Activated CD4-positive, alpha-beta T cell treated with anti-CD3 and anti-CD28 coated beads, Interleukin-2, amount 10 ng/mL, durations not matched to agents 7 days and 5 days (primary cell): ENCODE results near the gene IL4R. TPM values are rescaled to one million over a fixed set of nuclear protein-coding genes. Genes with fewer than 3 reads are reported as not detected.
"Not testable (repeated sequence)": the region's sequence is repeated elsewhere in the genome, so short reads cannot be mapped to it uniquely, and the experiment has no call there.

ENCODE experiments used
- CTCF ChIA-PET: fragments of 350-600 bp; sonication (Branson Sonifier 250); formaldehyde crosslinking; loops from one replicate; lab custom pipeline; 2021; ENCODE audit warnings: antibody characterized with exemption; lab: Charles Lee
- POLR2A ChIA-PET: fragments of 350-600 bp; sonication (Branson Sonifier 250); formaldehyde crosslinking; loops from one replicate; lab custom pipeline; 2021; ENCODE audit warnings: antibody characterized with exemption; lab: Charles Lee
- DNase-seq: peaks from one replicate; pipeline ENCODE4 v3.0.0-alpha.2; 2020
- H3K27ac Mint-ChIP-seq: one replicate; pipeline ENCODE4 v1.8.0; 2021; ENCODE audit warnings: mild to moderate bottlenecking, moderate library complexity, mixed read lengths
- H3K27me3 Mint-ChIP-seq: one replicate; pipeline ENCODE4 v1.8.0; 2021; ENCODE audit warnings: mixed read lengths
- H3K36me3 Mint-ChIP-seq: one replicate; pipeline ENCODE4 v1.8.0; 2021; ENCODE audit warnings: low read depth, mixed read lengths
- H3K4me1 Mint-ChIP-seq: one replicate; pipeline ENCODE4 v1.8.0; 2021; ENCODE audit warnings: mixed read lengths
- H3K4me3 Mint-ChIP-seq: one replicate; pipeline ENCODE4 v1.8.0; 2021; ENCODE audit warnings: mild to moderate bottlenecking, moderate library complexity, mixed read lengths
- H3K9me3 Mint-ChIP-seq: one replicate; pipeline ENCODE4 v1.8.0; 2021; ENCODE audit warnings: mixed read lengths
- total RNA-seq, 2 experiments: library from RNA; stranded (reverse); gene quantifications; one replicate each; pipeline ENCODE4 v1.2.3, GENCODE V29; 2021

Gene IL4R
- total RNA-seq, 2 experiments from 2014 or later: 242 to 262 TPM

DNA sequence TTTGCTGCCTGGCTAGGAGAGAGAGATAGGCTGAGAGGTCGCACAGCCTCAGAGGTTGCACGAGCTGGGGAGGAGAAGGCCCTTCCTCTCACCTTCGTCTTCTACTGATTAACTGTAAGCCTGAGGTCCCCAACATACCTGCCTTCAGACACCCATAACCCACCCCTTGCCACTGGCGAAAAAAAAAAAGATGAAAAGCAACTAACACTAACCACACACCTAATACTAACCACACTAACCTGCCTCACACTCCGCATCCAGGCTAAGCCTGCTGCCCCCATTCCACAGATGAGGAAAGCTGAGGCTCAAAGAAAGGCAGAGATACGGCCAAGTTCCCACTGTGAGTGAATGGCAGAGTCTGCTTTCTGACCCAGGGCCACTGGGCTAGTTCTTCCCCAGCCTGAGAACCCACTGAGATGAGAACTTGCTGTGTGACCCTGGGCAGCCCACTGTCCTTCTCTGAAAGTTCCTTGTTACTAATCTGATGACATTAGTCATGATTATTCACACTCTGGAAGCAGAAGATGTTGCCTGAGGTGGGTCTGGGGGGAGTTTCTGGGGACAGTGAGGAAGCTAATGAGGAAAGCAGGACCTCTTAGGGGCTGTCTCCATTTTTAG is 92.8 kb downstream of the IL4R start:
- Mint-ChIP-seq H3K27me3 (no peaks in the 10 kb centered on the region), H3K4me3 (peak overlapping the region; percentile 98), H3K27ac (peak overlapping the region; percentile 71), H3K9me3 (peaks cover 1% of the 10 kb centered on the region), H3K36me3 (peaks cover 78% of the 10 kb centered on the region), H3K4me1 (peaks cover 69% of the 10 kb centered on the region)
- DNase-seq: no peak
- CTCF ChIA-PET: interaction anchor here (0.8 to 4.2 kb wide), 9 partner anchors 9 to 172 kb away, joined by 3 to 14 read pairs (median 4); no protein-coding TSS in a partner anchor
- POLR2A ChIA-PET: interaction anchor here (1.0 to 1.3 kb wide), 2 partner anchors 20 to 171 kb away, joined by 3 to 6 read pairs; no protein-coding TSS in a partner anchor

DNA sequence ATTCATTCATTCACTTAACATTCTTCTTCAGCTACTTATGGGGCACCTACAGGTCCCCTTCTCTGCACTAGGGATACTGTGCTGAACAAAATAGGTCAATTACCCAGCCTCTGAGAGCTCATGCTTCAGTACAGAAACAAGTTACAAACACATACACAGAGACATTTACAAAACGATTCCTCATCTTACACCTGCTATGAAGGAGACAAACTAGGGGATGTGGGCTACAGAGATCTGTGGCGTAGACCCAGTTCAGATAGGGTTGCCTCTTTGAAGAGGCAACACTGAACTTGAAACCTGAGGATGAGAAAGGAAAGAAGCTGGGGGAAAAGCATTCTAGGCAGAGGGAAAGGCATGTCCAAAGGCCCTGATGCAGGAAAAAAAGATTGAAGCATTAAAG is 93.4 kb downstream of the IL4R start:
- peaks cover 6% of the 10 kb centered on the region for H3K9me3 Mint-ChIP-seq
- peak; percentile 33 for DNase-seq
- H3K27me3 Mint-ChIP-seq: no peaks in the 10 kb centered on the region
- H3K4me3 Mint-ChIP-seq: peak overlapping the region; percentile 98
- peaks cover 70% of the 10 kb centered on the region for H3K4me1 Mint-ChIP-seq
- ChIA-PET POLR2A (interaction anchor here (1.0 to 1.3 kb wide), 2 partner anchors 20 to 172 kb away, joined by 3 to 6 read pairs; no protein-coding TSS in a partner anchor), CTCF (interaction anchor here (0.8 to 4.2 kb wide), 9 partner anchors 12 to 173 kb away, joined by 3 to 14 read pairs (median 4); no protein-coding TSS in a partner anchor)
- peak overlapping the region; percentile 71 for H3K27ac Mint-ChIP-seq
- peaks cover 83% of the 10 kb centered on the region for H3K36me3 Mint-ChIP-seq

DNA sequence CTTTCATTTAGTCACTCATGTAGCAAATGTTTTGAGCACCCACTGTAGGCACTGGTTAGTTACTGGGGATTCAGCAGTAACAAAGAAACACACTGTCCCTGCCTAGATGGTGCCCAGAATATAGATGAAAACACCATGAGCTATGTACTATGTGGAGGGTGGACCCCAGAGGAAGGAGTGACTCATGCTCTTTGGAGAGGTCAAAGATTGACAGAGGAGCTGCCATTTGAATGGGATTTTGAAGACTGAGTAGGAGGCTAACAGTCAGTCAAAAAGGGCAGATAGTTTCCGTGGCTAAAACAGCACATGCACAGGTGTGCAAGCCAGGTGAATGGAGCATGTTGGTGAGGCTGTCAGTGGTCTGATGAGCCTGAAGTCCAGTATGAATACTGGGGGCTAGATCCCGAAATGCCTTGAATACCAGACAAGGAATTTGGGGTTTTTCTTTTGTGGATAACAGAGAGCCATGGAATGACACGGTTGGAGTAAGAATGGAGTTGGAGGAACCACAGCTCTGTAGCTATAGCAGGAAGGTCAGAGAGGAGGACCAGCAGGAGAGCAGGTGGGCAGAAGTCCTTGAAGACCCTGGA is 94.3 kb downstream of the IL4R start:
- Mint-ChIP-seq H3K4me1 (peaks cover 76% of the 10 kb centered on the region), H3K36me3 (peaks cover 85% of the 10 kb centered on the region), H3K27ac (peak overlapping the region; percentile 71), H3K9me3 (peaks cover 12% of the 10 kb centered on the region), H3K4me3 (peak overlapping the region; percentile 98), H3K27me3 (no peaks in the 10 kb centered on the region)
- CTCF ChIA-PET: interaction anchor here (1.2 to 4.2 kb wide), 4 partner anchors 11 to 174 kb away, joined by 4 to 14 read pairs (median 6); no protein-coding TSS in a partner anchor
- DNase-seq: no peak
- POLR2A ChIA-PET: interaction anchor here (1.3 kb wide), 1 partner anchor 19 kb away, joined by 6 read pairs; no protein-coding TSS in a partner anchor

DNA sequence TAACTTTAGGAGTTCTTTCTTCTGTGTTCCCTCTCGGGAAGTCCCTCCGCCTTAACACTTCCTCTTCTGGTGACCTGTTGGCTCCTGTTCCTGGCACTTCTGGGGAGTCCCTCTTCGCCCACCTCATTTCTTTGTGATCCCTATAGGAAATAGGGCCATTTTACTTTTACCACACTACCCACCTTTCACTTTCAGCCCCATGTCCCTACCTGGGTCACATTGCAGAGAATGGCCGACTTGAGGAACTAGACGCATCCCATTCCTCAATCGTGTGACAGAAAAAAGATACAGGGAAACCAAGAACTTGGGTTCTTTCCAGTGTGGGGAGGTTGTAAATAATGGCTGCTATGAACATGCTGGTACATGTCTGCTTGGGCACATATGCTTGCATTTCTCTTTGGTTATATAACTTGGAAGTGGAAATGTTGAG is 94.8 kb downstream of the IL4R start:
- no peak for DNase-seq
- H3K27me3 Mint-ChIP-seq: no peaks in the 10 kb centered on the region
- peak overlapping the region; percentile 71 for H3K27ac Mint-ChIP-seq
- H3K4me1 Mint-ChIP-seq: peaks cover 77% of the 10 kb centered on the region
- POLR2A ChIA-PET: no interaction called here
- peaks cover 15% of the 10 kb centered on the region for H3K9me3 Mint-ChIP-seq
- CTCF ChIA-PET: interaction anchor here (1.7 to 4.2 kb wide), 2 partner anchors 10 to 174 kb away, joined by 7 to 14 read pairs; no protein-coding TSS in a partner anchor
- peaks cover 85% of the 10 kb centered on the region for H3K36me3 Mint-ChIP-seq
- peak overlapping the region; percentile 98 for H3K4me3 Mint-ChIP-seq

DNA sequence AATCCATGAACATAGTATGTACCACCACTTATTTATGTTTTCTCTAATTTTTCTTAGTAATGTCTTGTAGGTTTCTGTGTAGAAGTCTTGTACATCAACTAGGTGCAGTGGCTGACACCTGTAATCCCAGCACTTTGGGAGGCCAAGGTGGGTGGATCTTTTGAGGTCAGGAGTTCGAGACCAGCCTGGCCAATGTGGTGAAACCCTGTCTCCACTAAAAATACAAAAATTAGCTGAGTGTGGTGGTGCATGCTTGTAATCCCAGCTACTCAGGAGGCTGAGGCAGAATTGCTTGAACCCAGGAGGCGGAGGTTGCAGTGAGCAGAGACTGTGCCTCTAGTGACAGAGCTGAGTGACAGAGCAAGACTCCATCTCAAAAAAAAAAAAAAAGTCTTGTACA is 96.2 kb downstream of the IL4R start:
- H3K4me1 Mint-ChIP-seq: peaks cover 77% of the 10 kb centered on the region
- DNase-seq, POLR2A ChIA-PET, H3K27me3 Mint-ChIP-seq, H3K4me3 Mint-ChIP-seq: not testable (repeated sequence)
- CTCF ChIA-PET: interaction anchor here (0.6 to 1.4 kb wide), 2 partner anchors 42 to 126 kb away, joined by 3 to 4 read pairs; no protein-coding TSS in a partner anchor
- peak overlapping the region; percentile 42 for H3K27ac Mint-ChIP-seq
- H3K36me3 Mint-ChIP-seq: peaks cover 83% of the 10 kb centered on the region
- peaks cover 17% of the 10 kb centered on the region for H3K9me3 Mint-ChIP-seq

DNA sequence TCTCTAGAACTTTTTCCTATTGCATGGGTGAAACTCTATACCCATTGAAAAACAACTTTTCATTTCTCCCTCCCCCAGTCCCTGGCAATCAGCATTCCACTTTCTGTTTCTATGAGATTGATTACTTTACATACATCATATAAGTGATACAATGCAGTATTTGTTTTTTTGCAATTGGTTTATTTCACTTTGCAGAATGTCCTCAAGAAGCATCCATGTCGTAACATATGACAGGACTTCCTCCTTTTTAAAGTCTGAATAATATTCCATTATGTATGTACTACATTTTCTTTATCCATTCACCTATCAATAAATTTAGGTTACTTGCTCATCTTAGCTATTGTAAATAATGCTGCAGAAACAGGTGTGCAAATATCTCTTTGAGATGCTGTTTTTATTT is 97.0 kb downstream of the IL4R start:
- H3K27ac Mint-ChIP-seq: no peak overlapping the region
- H3K9me3 Mint-ChIP-seq: peaks cover 17% of the 10 kb centered on the region
- H3K36me3 Mint-ChIP-seq: peaks cover 89% of the 10 kb centered on the region
- no peak overlapping the region for H3K4me3 Mint-ChIP-seq
- ChIA-PET POLR2A (interaction anchor here (0.7 kb wide), 1 partner anchor 17 kb away, joined by 8 read pairs; no protein-coding TSS in a partner anchor), CTCF (interaction anchor here (0.6 to 1.4 kb wide), 3 partner anchors 43 to 809 kb away, joined by 3 to 4 read pairs (median 3); no protein-coding TSS in a partner anchor)
- H3K27me3 Mint-ChIP-seq: no peaks in the 10 kb centered on the region
- H3K4me1 Mint-ChIP-seq: peaks cover 78% of the 10 kb centered on the region
- no peak for DNase-seq

DNA sequence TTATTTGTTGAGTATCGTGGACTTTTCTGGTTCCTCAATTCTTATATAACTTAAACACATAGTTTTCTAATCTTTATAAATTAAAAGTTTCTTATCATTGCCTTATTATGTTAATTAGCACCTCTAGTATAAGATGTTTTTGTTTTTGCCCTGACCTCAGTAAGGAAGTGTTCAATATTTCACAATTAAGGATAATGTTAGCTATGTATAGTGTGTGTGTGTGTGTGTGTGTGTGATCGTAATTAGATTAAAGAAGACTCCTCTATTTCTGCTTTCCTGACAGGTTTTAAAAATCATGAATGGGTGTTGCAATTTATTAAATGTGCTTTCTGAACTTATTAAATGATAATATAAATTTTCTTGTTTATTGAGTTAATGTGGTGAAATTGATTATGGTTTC is 100.2 kb downstream of the IL4R start:
- POLR2A ChIA-PET: no interaction called here
- Mint-ChIP-seq H3K27ac (no peak overlapping the region), H3K4me3 (no peak overlapping the region), H3K36me3 (peaks cover 86% of the 10 kb centered on the region), H3K27me3 (no peaks in the 10 kb centered on the region), H3K9me3 (peaks cover 24% of the 10 kb centered on the region), H3K4me1 (peaks cover 55% of the 10 kb centered on the region)
- CTCF ChIA-PET: no interaction called here
- no peak for DNase-seq

Other genes starting within 250 kb of the IL4R start
- gene C16orf82, start 247.0 kb upstream of the IL4R start, total RNA-seq: not detected
- gene KDM8, start 110.4 kb upstream of the IL4R start, total RNA-seq: 10 to 100 TPM; 22.5 to 25.0 TPM
- gene NSMCE1, start 45.2 kb upstream of the IL4R start, total RNA-seq: 100 to 1,000 TPM in 1 of 2 experiments, 10 to 100 TPM in 1; 95.8 to 106 TPM
- gene IL21R, start 88.2 kb downstream of the IL4R start, total RNA-seq: 10 to 100 TPM; 44.4 to 45.6 TPM
- gene GTF3C1, start 235.9 kb downstream of the IL4R start, total RNA-seq: 10 to 100 TPM; 51.9 to 52.9 TPM
- 10 to 100 TPM; 17.1 to 18.7 TPM for gene KATNIP, start 236.2 kb downstream of the IL4R start, total RNA-seq